ENCODE data around the gene CCSER1.

The CCSER1 gene

DNA sequence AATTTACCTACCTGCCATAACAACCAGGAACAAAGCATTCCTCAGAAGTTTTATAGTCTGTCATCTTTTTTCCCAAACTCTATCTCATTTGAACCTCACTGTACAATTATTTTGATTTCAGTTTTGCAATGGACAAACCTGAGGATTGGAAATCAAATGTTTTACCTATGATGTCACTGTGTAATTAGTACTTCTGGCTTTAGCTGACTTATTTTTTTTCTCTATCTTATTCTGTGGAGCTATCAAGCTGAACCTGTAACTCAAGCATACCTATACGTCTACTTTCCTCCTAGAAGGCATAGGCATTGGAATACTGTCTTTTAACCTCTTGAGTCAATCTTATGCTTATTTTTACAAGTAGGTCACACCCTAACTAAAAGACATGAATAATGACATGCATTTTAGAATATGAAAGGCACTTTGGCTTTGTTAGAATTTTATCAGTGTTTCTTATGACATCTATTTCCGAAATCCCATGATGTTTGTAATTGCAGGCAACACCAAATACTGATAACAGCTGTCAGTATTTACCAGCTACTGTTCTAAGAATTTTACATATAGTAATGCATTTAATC, 21.5 kb downstream of the CCSER1 start:
- TF ChIP-seq CTCF (conservative IDR thresholded peaks at IDR 0.05; ENCODE audit: low read length) (no peak), EZH2phosphoT487 (IDR thresholded peaks at IDR 0.05; ENCODE audit: borderline replicate concordance) (no peak)
- Histone ChIP-seq H3K4me1 (ENCODE audit: insufficient read depth, low read length, poor library complexity, severe bottlenecking) (no peaks in the 10 kb centered on the region), H3K9me3 (ENCODE audit: insufficient read depth, low read depth, low read length) (no peaks in the 10 kb centered on the region)

GRCh38 chr4:90152024-90152423, 24.8 kb downstream of the CCSER1 start:
- Histone ChIP-seq H3K36me3 (ENCODE audit: insufficient read depth, low read length) (no peaks in the 10 kb centered on the region), H3K79me2 (ENCODE audit: insufficient read depth, low read length) (no peaks in the 10 kb centered on the region), H3K27me3 (ENCODE audit: insufficient read depth, low read length, poor library complexity, severe bottlenecking) (no peaks in the 10 kb centered on the region), H3K4me2 (ENCODE audit: low read depth, low read length, poor library complexity, severe bottlenecking) (no peak overlapping the region), H2AFZ (ENCODE audit: low read length) (no peak overlapping the region), H3K4me3 (ENCODE audit: low read length, poor library complexity, severe bottlenecking) (no peak overlapping the region), H3K9me2 (replicated peaks; ENCODE audit: low read depth, low read length) (0 out of 2 replicates have a peak, but pooled peaks cover 3% of the 10 kb centered on the region), H3K9ac (ENCODE audit: low read depth, low read length, poor library complexity, severe bottlenecking) (no peak overlapping the region), H3K9me3 (ENCODE audit: insufficient read depth, low read depth, low read length) (no peaks in the 10 kb centered on the region), H3K4me1 (ENCODE audit: insufficient read depth, low read length, poor library complexity, severe bottlenecking) (no peaks in the 10 kb centered on the region), H3F3A (ENCODE audit: low read depth) (no peaks in the 10 kb centered on the region), H4K20me1 (ENCODE audit: insufficient read depth, low read length, poor library complexity, severe bottlenecking) (no peaks in the 10 kb centered on the region)
- no peak for TF ChIP-seq EZH2phosphoT487 (IDR thresholded peaks at IDR 0.05; ENCODE audit: borderline replicate concordance)
- TF ChIP-seq CTCF (conservative IDR thresholded peaks at IDR 0.05; ENCODE audit: low read length), result no peak

More for the DNA sequence above, 21.5 kb downstream of the CCSER1 start:
- Histone ChIP-seq H4K20me1 (ENCODE audit: insufficient read depth, low read length, poor library complexity, severe bottlenecking) (no peaks in the 10 kb centered on the region), H2AFZ (ENCODE audit: low read length) (no peak overlapping the region), H3K9me2 (replicated peaks; ENCODE audit: low read depth, low read length) (0 out of 2 replicates have a peak, but pooled peaks cover 3% of the 10 kb centered on the region), H3K9ac (ENCODE audit: low read depth, low read length, poor library complexity, severe bottlenecking) (no peak overlapping the region), H3K4me2 (ENCODE audit: low read depth, low read length, poor library complexity, severe bottlenecking) (no peak overlapping the region), H3K4me3 (ENCODE audit: low read length, poor library complexity, severe bottlenecking) (no peak overlapping the region), H3F3A (ENCODE audit: low read depth) (no peaks in the 10 kb centered on the region), H3K79me2 (ENCODE audit: insufficient read depth, low read length) (no peaks in the 10 kb centered on the region), H3K27me3 (ENCODE audit: insufficient read depth, low read length, poor library complexity, severe bottlenecking) (no peaks in the 10 kb centered on the region), H3K36me3 (ENCODE audit: insufficient read depth, low read length) (no peaks in the 10 kb centered on the region)

DNA sequence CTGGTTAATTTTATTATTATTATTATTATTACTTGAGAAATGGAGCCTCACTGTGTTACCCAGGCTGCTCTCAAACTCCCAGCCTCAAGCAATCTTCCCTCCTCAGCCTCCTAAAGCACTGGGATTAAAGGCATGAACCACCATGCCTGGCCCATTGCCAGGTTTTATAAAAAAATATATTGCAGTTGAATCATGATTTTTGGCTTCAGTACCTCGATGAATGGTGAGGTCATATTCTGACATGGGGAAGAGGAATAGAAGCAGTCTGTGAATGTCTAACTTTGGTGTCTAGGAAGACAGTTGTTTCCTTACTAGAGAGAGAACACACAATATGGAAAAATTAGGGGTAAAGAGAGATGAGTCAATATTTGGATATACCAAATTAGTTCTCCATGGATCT, 32.0 kb downstream of the CCSER1 start:
- H3K9ac ChIP-seq (ENCODE audit: low read depth, low read length, poor library complexity, severe bottlenecking), result no peak overlapping the region
- H3K4me3 ChIP-seq (ENCODE audit: low read length, poor library complexity, severe bottlenecking), result no peak overlapping the region
- no peak overlapping the region for H3K4me2 ChIP-seq (ENCODE audit: low read depth, low read length, poor library complexity, severe bottlenecking)
- H3K4me1 ChIP-seq (ENCODE audit: insufficient read depth, low read length, poor library complexity, severe bottlenecking), result no peaks in the 10 kb centered on the region
- no peaks in the 10 kb centered on the region for H4K20me1 ChIP-seq (ENCODE audit: insufficient read depth, low read length, poor library complexity, severe bottlenecking)
- no peaks in the 10 kb centered on the region for H3F3A ChIP-seq (ENCODE audit: low read depth)
- no peaks in the 10 kb centered on the region for H3K36me3 ChIP-seq (ENCODE audit: insufficient read depth, low read length)
- H3K79me2 ChIP-seq (ENCODE audit: insufficient read depth, low read length), result no peaks in the 10 kb centered on the region
- H3K9me3 ChIP-seq (ENCODE audit: insufficient read depth, low read depth, low read length), result no peaks in the 10 kb centered on the region
- H3K27me3 ChIP-seq (ENCODE audit: insufficient read depth, low read length, poor library complexity, severe bottlenecking), result no peaks in the 10 kb centered on the region
- H2AFZ ChIP-seq (ENCODE audit: low read length), result no peak overlapping the region
- TF ChIP-seq EZH2phosphoT487 (IDR thresholded peaks at IDR 0.05; ENCODE audit: borderline replicate concordance) (no peak), CTCF (conservative IDR thresholded peaks at IDR 0.05; ENCODE audit: low read length) (no peak)
- H3K9me2 ChIP-seq (replicated peaks; ENCODE audit: low read depth, low read length), result no peaks in the 10 kb centered on the region

Data from Loucy (cell line).